ENCODE data around the gene FNDC3A.
"Not testable (repeated sequence)": the region's sequence is repeated elsewhere in the genome, so short reads cannot be mapped to it uniquely, and the experiment has no call there.

FNDC3A gene

GRCh38 chr13:49071341-49071937, 95.7 kb downstream of the FNDC3A start:
- DNase-seq, result no peak

- no peak for DNase-seq
Observed at GRCh38 chr13:49082653-49083536, 107.2 kb downstream of the FNDC3A start.

GRCh38 chr13:49084961-49085360, 109.2 kb downstream of the FNDC3A start:
- DNase-seq, result no peak

- DNase-seq, result no peak
Observed at GRCh38 chr13:49086722-49087121, 111.0 kb downstream of the FNDC3A start.

- DNase-seq, result no peak
Observed at GRCh38 chr13:49093376-49093775, 117.7 kb downstream of the FNDC3A start.

GRCh38 chr13:49097374-49097773, 121.7 kb downstream of the FNDC3A start:
- no peak for DNase-seq

GRCh38 chr13:49098198-49098597, 122.5 kb downstream of the FNDC3A start:
- DNase-seq, result peak in 8 of 56 donors; percentile 2 to 58 (median 8)

- DNase-seq, result peak in 1 of 56 donors; percentile 5
Observed at GRCh38 chr13:49098771-49099512, 123.2 kb downstream of the FNDC3A start.

- no peak for DNase-seq
Observed at GRCh38 chr13:49099513-49099877, 123.8 kb downstream of the FNDC3A start.

- no peak for DNase-seq
Observed at GRCh38 chr13:49100637-49101570, 125.2 kb downstream of the FNDC3A start.

- no peak for DNase-seq
Observed at GRCh38 chr13:49108196-49108595, 132.5 kb downstream of the FNDC3A start.

- DNase-seq, result peak in 53 of 56 donors; percentile 8 to 90 (median 61)
Observed at GRCh38 chr13:49110122-49110912, 134.6 kb downstream of the FNDC3A start.

GRCh38 chr13:49110913-49111170, 135.1 kb downstream of the FNDC3A start:
- DNase-seq, result no peak

- DNase-seq, result no peak
Observed at GRCh38 chr13:49112782-49113525, 137.2 kb downstream of the FNDC3A start.

GRCh38 chr13:49113526-49114286, 138.0 kb downstream of the FNDC3A start:
- no peak for DNase-seq

GRCh38 chr13:49116873-49117272, 141.2 kb downstream of the FNDC3A start:
- no peak for DNase-seq

- DNase-seq, result not testable (repeated sequence)
Observed at GRCh38 chr13:49118455-49118854, 142.7 kb downstream of the FNDC3A start.

- DNase-seq, result no peak
Observed at GRCh38 chr13:49124693-49125304, 149.1 kb downstream of the FNDC3A start.
